Renal cortical epithelial cell (primary cell): ENCODE data around the gene LAIR1. TPM values are rescaled to one million over a fixed set of nuclear protein-coding genes. Genes with fewer than 3 reads are reported as not detected.
"Not testable (repeated sequence)": the region's sequence is repeated elsewhere in the genome, so short reads cannot be mapped to it uniquely, and the experiment has no call there.

Experiments
- DNase-seq: peaks from one replicate; pipeline ENCODE4 v3.0.0-alpha.2; 2011; ENCODE audit warnings: low read depth
- total RNA-seq: library from RNA; depleted of rRNA; stranded (reverse); fragments of >200 nt; gene quantifications from 2 replicates; pipeline ENCODE4 v1.2.3, GENCODE V29; 2014

Gene LAIR1
- total RNA-seq, 1 donor from 2014 or later: not detected

DNA sequence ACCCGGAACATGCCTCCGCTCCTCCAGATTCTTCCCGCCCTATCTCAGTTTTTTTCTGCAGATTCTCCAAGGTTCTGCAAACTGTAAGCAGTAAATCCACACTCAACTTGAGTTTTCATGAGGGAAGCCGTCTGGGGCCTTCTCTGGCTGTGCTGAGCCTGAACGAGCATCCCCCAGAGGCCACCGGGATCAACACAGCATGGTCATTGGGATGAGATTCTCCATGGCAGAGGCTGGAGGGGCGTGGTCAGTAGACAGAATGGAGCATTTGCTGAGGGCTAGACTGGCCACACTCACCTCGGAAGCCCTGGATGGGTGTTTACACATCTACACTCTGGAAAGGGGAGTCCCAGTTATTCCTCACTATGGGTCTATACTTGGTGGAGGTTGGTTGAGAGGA, 23.4 kb downstream of the LAIR1 start:
- no peak for DNase-seq

DNA sequence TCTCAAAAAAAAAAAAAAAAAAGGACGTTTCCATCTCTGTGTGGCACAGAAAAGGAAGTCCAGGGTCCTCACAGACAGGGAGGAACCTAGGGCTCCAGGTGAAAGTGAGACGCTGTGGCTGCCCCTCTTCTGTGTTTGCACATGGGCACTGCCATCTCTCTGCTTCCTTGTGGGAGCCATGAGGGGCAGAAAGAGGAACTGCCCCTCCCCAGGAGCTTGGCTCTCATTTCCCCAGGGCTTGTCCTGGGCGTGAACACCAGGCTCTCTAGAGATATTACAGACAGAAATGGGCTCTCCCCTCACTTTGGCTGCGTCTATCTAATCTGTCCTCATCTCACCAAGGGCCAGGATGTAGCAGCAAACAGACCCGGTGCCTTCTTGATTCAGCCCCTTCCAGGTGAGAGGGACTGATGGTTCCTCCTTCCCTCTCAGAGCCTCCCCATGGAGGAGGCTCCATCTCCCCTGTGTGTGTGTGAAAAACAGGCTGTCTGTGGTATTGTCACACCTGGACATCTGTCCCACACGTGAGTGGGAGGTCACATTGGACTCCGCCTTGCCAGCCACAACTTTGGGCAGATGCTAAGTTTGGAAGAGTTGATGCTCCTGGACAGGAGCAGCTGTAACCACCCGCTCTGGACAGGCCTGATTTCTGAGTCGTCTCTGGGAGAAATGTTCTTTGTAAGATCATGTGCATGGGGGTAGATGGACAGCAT, 24.9 kb downstream of the LAIR1 start:
- no peak for DNase-seq

DNA sequence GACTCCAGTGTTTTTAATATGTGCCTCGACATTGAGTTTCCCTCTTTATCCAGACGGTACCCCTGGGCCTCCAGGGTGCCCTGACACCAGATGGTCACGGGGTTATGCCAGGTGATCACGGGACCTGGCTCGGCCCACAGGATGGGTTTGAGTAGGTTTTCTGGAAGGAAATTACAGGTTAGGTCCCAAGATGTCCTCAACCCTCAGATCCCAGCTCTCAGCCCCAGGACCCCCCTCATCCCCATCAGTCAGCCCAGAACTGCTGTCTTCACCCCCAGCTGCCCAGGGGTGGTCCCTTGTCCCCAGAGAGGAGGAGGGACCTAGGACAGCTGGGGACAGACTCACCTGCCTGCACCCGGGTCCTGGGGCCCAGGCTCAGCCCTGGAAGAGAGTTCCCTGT, 26.2 kb downstream of the LAIR1 start:
- DNase-seq: no peak

DNA sequence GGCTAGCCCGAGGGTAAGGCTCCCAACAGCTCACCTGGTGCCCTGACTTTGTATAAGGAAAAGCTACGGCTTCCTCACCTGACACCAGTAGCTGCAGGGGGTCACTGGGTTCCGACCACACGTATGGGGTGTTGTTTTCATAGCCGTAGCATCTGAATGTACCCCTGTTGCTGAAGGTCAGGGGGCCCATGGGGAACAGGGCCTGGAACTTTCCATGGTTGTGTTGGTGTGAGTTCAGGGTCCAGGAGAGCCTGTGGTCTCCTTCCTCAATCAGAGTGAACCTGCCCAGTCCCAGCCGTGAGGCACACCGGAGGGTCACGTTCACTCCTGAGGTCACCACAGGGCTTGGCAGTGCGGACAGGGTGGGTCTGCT, 26.9 kb downstream of the LAIR1 start:
- DNase-seq: no peak

DNA sequence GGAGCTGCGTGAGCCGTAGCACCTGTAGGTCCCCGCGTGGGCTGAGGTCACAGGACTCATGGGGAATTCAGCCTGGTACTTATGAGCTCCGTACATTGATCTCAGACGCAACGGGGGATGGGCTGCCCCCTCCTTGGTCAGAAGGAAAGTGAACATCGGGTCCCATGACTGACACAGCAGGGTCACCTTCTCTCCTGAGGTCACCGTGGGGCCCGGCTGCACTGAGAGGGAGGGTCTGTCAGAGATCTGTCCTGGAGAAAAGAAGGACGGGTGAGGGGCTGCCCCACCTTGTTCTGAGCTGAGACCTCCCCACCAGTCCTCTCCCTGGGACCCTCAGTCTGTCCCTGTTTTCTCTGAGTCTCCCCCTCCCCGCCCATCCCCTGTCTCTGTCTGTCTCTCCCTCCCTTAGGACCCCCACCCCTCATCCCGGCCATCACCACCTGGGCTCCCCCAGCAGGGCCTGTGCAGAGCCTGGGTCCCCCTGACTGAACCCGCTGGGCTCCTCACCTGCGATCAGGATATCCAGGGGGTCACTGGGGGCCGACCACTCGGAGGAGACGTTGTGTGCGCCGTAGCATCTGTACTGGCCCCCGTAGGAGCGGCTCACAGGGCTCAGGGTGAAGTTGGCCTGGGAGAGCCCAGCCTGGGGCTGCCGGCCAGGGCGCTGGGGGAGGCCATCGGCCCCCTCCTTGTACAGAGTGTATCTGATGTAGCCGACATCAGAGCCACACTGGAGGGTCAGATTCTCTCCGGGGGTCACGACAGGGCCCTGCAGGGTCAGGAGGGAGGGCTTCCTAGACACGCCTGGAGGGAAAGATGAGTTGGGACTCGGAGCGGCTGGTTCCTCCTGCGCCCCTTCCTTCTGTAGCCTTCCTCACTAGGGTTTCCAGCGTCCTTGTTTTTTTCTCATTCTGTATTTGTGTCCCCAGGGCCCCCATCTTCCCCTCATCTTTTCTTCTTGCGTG, 27.6 kb downstream of the LAIR1 start:
- DNase-seq: no peak

DNA sequence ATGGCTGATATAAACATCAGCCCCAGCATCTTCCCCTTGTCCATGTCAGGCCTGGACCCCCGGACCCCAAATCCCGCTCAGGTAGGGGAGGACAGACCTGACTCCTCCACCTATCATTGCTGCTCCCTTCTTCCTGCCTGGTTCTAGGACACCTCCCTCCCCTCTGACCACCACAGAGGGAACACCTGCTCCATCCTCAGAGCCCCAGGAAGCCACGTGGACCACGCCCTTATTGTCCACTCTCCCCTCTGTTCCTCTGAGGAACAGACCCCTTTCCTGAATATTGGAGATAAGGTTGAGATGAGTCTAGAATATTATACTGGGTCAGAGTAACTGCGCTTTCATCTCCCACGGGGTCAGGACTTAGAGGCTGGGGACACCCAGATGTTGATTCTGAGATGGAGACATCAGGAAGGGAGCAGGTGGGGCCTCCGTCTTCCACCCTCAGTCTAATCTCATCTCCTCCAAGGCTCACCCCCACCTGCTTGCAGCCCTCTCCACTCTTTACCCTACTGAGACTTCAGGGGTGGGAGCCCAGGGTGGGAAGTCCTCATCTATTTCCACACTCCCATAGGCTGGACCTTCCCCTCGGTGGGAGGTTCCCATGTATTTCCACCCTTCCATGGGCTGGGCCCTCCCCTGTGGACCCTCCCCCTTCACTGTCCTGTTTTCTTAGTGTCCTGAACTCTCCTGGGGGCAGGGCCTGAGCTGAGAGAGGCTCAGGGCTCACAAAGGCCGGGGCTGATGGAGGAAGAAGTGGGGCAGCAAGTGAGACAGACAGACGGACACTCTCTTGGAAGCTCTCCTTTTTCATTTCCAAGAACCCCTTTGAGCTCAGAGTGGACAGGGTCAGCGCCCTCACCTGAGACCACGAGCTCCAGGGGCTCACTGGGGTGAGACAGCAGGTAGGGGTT, 28.5 kb downstream of the LAIR1 start:
- no peak for DNase-seq

DNA sequence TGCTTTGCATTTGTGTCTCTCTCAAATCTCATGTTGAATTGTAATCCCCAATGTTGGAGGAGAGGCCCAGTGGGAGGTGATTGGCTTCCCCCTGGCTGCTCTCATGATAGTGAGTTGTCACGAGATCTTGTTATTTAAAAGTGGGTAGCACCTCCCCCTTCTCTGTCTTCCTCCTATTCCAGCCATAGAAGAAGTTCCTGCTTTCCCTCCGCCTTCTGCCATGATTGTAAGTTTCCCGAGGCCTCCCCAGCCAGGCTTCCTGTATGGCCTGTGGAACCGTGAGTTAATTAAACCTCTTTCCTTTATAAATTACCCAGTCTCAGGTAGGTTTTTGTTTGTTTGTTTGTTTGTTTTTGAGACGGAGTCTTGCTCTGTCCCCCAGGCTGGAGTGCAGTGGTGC, 29.6 kb downstream of the LAIR1 start:
- no peak for DNase-seq

DNA sequence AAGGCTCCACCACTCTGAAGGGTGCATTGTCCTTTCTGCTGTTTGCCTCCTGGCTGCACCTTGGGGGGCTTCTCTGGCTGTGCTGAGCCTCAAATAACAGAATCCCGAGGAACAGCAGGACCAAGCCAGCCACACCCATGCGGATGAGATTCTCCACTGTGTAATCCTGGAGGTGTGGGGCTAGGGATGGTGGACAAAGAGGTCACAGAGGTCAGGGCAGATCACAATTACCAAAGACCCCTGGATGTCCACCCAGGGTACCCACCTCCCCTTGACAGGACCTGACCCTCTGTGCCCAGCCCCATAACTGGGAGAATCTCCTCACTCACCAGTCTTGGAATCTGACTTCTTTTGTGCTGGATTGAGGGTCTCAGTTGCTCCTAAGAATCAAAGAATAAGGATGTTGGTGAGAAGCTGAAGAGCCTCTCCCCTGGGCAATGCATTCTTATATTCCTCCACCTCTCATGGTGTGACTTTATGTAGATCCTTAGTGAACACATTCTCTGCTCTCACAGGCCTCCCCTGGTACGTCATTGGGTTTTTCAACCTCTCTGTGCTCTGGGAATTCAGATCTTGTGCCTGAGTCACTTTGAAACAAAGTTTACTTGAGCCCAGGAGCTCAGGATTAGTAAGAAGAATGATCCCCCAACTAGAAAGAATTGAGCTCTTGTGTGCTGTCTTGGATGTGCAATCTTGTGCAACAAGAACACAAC, 31.0 kb downstream of the LAIR1 start:
- no peak for DNase-seq

DNA sequence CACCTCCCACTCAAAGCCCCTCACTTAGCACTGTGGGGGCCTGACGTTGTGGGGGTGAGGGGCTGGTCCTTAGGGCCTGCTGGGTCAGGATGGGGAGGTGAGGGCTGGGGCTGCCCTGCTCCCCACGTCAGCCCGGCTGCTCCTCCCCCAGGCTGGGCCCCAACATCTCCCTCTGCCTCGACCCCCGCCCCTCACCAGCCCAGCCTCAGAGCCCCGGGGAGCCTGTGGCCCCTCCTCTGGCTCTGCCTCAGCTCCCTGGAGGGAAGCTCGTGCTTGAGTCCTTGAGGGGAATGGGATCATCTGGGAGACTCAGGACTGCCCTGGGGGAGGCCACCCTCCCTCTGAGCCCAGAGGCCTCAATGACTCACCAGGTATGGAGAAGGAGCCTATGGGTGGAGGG, 32.6 kb downstream of the LAIR1 start:
- DNase-seq: no peak

DNA sequence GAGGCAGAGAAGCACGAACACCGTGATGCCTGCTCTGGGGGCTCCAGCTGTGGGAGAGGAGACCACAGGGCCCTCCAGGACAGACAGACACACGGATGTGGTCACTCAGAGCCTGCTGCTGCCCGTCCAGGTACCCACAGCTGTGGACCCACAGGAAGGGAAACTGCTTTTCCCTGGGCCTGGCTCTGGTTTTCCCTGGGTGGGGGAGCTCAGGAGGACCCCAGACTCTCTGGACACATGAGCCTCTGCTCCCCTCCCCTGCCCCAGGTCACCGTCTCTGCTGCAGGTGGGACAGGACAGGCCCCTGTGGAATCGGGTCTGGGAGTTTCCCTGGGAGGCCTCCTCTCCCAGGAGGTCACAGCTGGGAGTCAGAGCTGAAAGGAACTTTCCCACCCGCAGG, 33.1 kb downstream of the LAIR1 start:
- DNase-seq: no peak

DNA sequence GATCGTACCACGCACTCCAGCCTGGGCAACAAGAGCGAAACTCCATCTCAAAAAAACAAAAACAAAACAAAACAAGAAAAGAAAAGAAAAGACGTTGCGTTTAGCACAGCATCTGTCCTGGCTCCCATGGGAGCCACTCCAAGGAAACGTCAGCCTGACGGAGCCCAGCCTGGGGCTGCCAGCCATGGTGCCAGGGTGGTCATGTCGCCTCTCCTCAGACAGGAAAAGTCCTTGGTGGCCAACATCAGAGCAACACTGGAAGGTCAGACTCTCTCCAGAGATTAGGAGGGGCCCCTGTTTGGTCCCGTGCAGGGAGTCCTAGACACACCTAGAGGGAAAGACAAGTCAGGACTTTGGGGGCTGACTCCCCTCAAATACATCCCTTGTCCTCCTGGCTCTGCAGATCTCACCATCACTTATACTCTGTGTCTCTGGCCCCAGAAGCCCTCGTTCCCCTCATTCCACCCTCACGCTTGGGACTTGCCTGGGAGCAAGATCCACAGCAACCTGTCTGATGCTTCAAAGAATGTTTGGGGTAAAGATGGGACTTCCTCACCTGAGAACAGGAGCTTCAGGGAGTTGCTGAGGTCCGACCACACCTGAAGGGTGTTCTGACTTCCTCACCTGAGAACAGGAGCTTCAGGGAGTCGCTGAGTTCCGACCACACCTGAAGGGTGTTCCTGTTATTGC, 35.1 kb downstream of the LAIR1 start:
- no peak for DNase-seq

DNA sequence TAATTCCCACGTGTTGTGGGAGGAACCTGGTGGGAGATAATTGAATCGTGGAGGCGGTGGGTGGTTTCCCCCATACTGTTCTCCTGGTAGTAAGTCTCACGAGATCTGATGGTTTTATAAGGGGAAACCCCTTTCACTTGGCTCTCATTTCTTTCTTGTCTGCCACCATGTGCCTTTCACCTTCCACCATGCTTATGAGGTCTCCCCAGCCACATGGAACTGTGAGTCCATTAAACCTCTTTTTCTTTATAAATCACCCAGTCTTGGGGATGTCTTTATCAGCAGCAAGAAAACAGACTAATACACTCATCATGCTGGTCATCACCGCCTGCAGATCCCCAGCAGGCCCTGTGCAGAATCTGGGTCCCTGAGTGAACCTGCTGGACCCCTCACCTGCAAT, 36.0 kb downstream of the LAIR1 start:
- not testable (repeated sequence) for DNase-seq

DNA sequence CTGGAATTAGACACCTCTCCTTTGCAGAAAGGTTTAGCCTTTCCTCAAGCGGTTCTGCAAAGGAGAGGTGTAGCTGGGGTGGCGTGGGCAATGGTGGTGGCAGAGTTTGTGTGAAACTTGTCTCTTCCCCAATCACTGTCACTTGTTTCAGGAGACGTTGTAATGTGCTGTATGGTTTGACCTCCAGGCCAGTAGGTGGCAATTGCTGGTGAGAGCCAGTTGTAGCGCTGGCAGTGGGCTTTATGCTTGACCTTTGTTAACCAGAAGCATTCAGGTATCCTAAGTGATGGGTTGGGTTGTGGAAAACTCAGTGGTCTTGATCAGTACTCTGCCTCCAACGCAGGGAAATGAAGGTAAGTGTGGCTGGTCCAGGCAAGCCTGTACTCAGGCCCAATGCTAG, 39.1 kb downstream of the LAIR1 start:
- no peak for DNase-seq

DNA sequence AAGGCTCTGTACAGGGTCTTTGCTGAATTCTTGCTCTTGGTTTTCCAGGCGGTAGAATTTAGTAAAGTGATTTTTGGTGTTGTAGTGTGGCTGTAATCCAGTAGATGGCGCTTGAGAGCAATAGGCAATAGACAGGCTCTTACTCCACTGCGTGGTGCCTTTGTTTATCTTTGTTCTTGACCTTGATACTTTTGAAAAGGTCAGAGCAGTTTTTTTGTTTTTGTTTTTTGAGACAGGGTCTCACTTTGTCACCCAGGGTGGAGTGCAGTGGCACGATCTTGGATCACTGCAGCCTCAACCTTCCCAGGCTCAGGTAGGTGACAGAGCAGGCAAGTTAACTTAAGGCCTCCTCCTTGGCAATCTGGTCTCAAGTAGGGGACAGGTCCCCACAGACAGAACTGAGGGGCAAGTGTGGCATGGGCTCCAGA, 39.5 kb downstream of the LAIR1 start:
- peak; percentile 5 for DNase-seq

DNA sequence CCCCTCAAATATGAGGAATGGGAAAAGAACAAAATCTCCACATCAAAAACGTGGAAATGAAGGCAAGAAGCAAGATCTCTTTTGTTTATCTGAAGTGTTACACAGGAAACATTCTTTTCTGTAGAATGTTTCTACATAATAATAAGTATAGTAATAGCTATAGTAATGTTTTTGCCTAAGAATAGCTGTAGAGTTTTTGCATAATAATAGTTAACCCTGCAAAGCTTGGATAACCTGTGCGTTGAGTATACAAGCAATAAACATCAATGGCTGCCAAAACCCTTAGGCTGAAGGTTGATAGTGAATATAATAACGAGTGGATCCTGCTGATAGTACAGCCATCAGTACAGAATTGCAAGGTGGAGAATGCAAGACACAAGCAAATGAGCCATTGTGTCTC, 40.7 kb downstream of the LAIR1 start:
- no peak for DNase-seq

DNA sequence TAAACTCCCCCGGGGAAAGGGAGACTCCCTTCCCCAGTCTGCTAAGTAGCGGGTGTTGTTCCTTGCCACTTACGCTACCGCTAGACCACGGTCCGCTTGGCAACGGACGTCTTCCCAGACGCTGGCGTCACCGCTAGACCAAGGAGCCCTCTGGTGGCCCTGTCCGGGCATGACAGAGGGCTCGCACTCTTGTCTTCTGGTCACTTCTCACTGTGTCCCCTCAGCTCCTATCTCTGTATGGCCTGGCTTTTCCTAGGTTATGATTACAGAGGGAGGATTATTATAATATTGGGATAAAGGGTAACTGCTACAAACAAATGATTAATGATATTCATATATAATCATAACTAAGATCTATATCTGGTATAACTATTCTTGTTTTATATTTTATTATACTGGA, 41.8 kb downstream of the LAIR1 start:
- not testable (repeated sequence) for DNase-seq

DNA sequence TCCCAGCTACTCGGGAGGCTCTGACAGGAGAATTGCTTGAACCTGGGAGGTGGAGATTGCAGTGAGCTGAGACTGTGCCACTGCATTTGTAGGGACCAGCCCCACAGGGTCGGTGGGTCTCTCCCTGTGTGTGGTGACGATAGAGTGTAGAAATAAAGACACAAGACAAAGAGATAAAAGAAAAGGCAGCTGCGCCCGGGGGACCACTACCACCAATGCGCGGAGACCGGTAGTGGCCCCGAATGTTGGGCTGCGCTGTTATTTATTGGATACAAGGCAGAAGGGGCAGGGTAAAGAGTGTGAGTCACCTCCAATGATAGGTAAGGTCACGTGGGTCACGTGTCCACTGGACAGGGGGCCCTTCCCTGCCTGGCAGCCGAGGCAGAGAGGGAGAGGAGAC, 42.4 kb downstream of the LAIR1 start:
- not testable (repeated sequence) for DNase-seq

DNA sequence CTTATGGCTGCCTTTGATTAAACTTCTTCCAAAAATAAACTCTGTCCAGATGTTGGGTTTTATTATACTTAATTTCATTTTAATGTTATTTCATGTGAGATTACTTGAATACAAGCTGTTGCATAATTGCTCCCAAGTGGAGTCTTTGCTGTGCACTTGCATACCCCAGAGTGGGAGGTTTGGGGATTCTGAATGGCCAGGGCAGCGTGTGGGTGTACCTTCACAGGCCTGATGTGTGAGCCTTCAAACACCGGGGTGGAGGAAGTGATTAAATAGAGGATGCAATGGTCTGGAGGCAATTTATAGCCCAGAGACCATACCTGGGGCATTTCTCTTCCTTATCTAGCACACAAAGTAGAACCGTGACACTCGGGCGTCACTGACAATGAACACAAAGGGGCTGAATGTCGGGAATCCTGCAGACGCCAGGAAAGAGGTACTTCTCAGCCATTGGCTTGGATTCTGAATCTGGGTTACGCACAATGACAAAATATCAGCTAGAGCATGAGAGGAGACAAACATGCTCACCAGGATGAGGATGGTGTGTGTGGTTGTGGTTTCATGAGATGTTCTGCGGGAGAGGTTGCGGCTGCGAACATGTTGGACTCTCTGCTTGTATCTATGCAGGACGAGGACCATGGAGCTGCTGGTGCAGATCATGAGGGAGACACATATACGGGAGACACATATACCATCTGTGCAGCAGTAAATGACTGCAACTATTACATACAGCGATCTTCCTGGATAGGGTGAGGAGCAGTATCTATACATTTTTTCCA, 44.6 kb downstream of the LAIR1 start:
- DNase-seq: no peak

DNA sequence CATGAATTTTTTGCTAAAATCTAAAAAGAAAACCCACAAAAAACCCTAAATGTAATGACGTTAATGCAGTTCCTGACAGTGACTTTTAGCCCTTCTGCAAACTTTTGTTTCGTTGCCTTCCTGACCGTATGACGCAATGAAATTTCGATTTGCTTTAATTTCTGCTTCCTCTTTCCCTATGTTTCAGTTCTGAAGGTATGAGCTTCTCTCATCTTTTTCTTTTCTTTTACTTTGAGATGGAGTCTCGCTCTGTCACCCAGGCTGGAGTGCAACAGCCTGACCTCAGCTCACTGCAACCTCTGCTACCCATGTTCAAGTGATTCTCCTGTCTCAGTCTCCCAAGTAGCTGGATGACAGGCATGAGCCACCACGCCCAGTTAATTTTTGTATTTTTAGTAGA, 45.7 kb downstream of the LAIR1 start:
- DNase-seq: no peak

DNA sequence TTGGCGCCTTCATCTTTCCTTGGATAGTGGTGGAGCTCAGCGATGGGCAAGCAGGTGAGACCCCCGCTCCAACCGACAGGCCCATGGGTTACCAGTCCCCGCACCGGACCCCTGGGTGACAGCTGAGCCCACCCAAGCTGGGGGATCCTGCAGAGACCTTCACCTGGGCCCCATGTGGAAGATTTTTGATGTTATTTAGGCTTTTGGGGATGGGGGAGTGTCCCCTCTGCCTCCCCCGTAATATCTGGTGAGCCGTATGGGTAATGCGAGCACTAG, 46.8 kb downstream of the LAIR1 start:
- DNase-seq: no peak
